ENCODE results near the gene HOXA3. TPM values are rescaled to one million over a fixed set of nuclear protein-coding genes. Genes with fewer than 3 reads are reported as not detected.

The HOXA3 gene
- total and polyA plus RNA-seq, 2 of the 13 experiments (the other 11 are each of a cell fraction or from before 2014, with no cell fraction given) = 2.9 to 4.6 TPM

DNA sequence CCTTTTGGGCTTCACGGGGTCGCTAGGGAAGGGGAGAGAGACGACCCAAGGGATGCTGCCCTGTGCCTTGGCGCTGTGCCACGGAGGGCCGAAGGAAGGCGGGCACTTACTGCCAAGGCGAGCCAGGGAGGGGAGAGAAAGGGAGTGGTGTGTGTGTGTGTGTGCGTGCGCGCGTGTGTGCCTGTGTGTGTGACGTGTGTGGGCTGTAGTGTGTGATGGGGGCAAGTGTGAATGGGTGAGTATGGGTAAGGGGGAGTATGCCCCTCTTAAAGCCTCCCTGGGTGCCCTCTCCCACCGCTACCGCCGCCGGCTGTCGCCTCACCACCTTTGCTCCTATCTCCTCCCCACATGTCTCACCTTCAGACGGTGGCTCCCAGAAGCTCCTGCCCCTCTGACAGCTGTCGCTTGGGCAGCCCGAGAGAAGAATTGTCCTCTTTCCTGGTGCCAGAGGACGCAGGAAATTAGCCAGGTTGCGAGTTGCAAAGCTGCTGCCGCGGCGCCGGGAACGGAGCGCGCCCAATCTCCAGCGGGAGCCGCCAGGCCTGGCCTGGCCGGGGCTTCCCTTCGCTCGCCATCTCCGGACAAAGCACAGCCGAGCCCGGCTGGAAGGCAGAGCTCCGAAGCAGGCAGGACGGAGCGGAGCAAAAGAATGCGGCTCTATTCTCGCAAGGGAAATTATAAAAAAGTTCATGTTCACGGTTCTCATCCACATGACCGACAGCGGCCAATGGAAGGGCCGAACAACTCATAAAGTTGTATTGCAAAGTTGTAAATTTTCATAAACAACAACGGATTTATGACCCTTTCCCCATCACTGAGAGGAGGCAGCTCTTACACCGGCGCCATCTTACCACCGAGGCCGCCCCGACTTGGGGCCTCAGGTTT lies at the start of gene HOXA3 (continued):
- TF ChIP-seq, protein P1, sequence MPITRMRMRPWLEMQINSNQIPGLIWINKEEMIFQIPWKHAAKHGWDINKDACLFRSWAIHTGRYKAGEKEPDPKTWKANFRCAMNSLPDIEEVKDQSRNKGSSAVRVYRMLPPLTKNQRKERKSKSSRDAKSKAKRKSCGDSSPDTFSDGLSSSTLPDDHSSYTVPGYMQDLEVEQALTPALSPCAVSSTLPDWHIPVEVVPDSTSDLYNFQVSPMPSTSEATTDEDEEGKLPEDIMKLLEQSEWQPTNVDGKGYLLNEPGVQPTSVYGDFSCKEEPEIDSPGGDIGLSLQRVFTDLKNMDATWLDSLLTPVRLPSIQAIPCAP (CRISPR knock-in tag; IDR thresholded peaks at IDR 0.05; ENCODE audit: low read depth) = no peak
- no peak for TF ChIP-seq ZSCAN30 (CRISPR knock-in tag; IDR thresholded peaks at IDR 0.05)
- TF ChIP-seq, protein P2, sequence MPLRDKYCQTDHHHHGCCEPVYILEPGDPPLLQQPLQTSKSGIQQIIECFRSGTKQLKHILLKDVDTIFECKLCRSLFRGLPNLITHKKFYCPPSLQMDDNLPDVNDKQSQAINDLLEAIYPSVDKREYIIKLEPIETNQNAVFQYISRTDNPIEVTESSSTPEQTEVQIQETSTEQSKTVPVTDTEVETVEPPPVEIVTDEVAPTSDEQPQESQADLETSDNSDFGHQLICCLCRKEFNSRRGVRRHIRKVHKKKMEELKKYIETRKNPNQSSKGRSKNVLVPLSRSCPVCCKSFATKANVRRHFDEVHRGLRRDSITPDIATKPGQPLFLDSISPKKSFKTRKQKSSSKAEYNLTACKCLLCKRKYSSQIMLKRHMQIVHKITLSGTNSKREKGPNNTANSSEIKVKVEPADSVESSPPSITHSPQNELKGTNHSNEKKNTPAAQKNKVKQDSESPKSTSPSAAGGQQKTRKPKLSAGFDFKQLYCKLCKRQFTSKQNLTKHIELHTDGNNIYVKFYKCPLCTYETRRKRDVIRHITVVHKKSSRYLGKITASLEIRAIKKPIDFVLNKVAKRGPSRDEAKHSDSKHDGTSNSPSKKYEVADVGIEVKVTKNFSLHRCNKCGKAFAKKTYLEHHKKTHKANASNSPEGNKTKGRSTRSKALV (CRISPR knock-in tag; IDR thresholded peaks at IDR 0.05) = peak; percentile 80; the same call in 1 of the 2 replicates

DNA sequence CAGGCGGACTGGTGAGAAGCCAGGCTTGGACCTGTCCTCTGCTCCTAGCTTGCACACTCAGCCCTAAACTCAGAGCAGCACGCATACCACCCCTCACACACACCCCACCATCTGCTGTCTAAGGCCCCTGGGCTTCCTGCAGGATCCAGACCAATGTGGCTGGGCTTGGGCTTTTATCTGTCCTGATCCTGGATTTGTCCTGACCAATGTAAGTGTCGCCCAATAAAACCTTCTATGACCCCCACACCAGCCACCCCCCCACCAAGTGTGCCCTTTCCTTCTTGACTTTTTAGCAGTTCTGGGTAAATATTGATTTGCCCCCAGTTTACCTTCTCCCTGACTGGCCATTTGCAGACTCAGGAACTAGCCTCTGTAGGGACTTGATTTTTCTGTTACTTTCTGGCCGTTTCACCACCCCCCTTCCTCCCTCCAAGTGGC lies 49.2 kb upstream of the HOXA3 start:
- no peak overlapping the region for H3K9ac ChIP-seq (ENCODE audit: insufficient read depth, low read depth, low read length)
- intact Hi-C loops (cut with micrococcal nuclease; ENCODE audit: unreplicated experiment) = no loop called here
- H3K4me3 ChIP-seq (replicated peaks in 1 of 3; ENCODE audit: insufficient read depth in 1 of 3, low read depth in 2 of 3, low read length in 3 of 3) = peak overlapping the region; percentile 30 to 69 (median 33); a peak in 5 of 6 replicates
- peak; percentile 23 for ATAC-seq
- H3K4me2 ChIP-seq (ENCODE audit: low read depth, low read length) = peak overlapping the region; percentile 80
- in situ Hi-C loops (cut with HindIII; ENCODE audit: extremely low pct_ligation_motif_present, low pct_unique_long_range_greater_than_20kb) = loop anchor here (5.0 to 10.0 kb wide), 3 partner anchors 373 to 821 kb away; no protein-coding TSS in a partner anchor
- no peak overlapping the region for H3K27ac ChIP-seq (ENCODE audit: extremely low read length, insufficient read depth, low read length)
- ChIA-PET POLR2A (interaction anchor here (0.6 kb wide), 1 partner anchor 78 kb away, joined by 4 read pairs; no protein-coding TSS in a partner anchor), CTCF (ENCODE audit: low intra/inter-chr PET ratio, low total read pairs) (no interaction called here)
- no peak for DNase-seq (ENCODE audit: low spot score)
- WGBS (ENCODE audit: low lambda C conversion rate) = 9% methylated on average over 3 of the region's 4 CpGs
- peaks cover 3% of the 10 kb centered on the region; the same call in 1 of the 2 replicates for H4K20me1 ChIP-seq (ENCODE audit: insufficient read depth, low read length)
- H2AFZ ChIP-seq (ENCODE audit: low read length) = no peak overlapping the region
- FAIRE-seq = no peak
- H3K79me2 ChIP-seq (ENCODE audit: insufficient read depth, low read length) = no peaks in the 10 kb centered on the region
- peaks cover 17 to 86% of the 10 kb centered on the region in 2 experiments for H3K27me3 ChIP-seq (ENCODE audit: control insufficient read depth in 1 of 2, insufficient read depth in 2 of 2, low read length in 2 of 2)
- peaks cover 30% of the 10 kb centered on the region for H3K4me1 ChIP-seq (ENCODE audit: insufficient read depth, low read length)
- no TSS peak for BruUV-seq (replicated peaks)
- H3K36me3 ChIP-seq (replicated peaks in 1 of 2; ENCODE audit: control insufficient read depth in 1 of 2, insufficient read depth in 2 of 2, low read length in 2 of 2) = no peaks in the 10 kb centered on the region
- H3K9me3 ChIP-seq (ENCODE audit: low read length) = no peaks in the 10 kb centered on the region
- TF ChIP-seq JUNB (CRISPR knock-in tag; IDR thresholded peaks at IDR 0.05; ENCODE audit: borderline replicate concordance) (no peak), PHB2 (IDR thresholded peaks at IDR 0.05; ENCODE audit: partially characterized antibody) (no peak), ARNT2 (CRISPR knock-in tag; IDR thresholded peaks at IDR 0.05; ENCODE audit: low read depth) (no peak), KLF16 (CRISPR knock-in tag; IDR thresholded peaks at IDR 0.05) (no peak), ZNF207 (IDR thresholded peaks at IDR 0.05; ENCODE audit: borderline replicate concordance) (no peak), RFX5 (IDR thresholded peaks at IDR 0.05; ENCODE audit: low read depth, low read length) (no peak), SP5 (CRISPR knock-in tag; IDR thresholded peaks at IDR 0.05; ENCODE audit: borderline replicate concordance, low read depth) (no peak)
- TF ChIP-seq, protein P3, sequence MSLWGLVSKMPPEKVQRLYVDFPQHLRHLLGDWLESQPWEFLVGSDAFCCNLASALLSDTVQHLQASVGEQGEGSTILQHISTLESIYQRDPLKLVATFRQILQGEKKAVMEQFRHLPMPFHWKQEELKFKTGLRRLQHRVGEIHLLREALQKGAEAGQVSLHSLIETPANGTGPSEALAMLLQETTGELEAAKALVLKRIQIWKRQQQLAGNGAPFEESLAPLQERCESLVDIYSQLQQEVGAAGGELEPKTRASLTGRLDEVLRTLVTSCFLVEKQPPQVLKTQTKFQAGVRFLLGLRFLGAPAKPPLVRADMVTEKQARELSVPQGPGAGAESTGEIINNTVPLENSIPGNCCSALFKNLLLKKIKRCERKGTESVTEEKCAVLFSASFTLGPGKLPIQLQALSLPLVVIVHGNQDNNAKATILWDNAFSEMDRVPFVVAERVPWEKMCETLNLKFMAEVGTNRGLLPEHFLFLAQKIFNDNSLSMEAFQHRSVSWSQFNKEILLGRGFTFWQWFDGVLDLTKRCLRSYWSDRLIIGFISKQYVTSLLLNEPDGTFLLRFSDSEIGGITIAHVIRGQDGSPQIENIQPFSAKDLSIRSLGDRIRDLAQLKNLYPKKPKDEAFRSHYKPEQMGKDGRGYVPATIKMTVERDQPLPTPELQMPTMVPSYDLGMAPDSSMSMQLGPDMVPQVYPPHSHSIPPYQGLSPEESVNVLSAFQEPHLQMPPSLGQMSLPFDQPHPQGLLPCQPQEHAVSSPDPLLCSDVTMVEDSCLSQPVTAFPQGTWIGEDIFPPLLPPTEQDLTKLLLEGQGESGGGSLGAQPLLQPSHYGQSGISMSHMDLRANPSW (CRISPR knock-in tag; IDR thresholded peaks at IDR 0.05; ENCODE audit: borderline replicate concordance) = no peak
- TF ChIP-seq, protein P4, sequence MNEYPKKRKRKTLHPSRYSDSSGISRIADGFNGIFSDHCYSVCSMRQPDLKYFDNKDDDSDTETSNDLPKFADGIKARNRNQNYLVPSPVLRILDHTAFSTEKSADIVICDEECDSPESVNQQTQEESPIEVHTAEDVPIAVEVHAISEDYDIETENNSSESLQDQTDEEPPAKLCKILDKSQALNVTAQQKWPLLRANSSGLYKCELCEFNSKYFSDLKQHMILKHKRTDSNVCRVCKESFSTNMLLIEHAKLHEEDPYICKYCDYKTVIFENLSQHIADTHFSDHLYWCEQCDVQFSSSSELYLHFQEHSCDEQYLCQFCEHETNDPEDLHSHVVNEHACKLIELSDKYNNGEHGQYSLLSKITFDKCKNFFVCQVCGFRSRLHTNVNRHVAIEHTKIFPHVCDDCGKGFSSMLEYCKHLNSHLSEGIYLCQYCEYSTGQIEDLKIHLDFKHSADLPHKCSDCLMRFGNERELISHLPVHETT (CRISPR knock-in tag; conservative IDR thresholded peaks at IDR 0.05) = no peak

Measured in HepG2 (cell line).